GM18508 (cell line): ENCODE measurements around the gene SUN5.
"Not testable (repeated sequence)": the region's sequence is repeated elsewhere in the genome, so short reads cannot be mapped to it uniquely, and the experiment has no call there.

Source experiments
- ATAC-seq: cut with Tn5 transposase; IDR thresholded peaks from one replicate; pipeline ENCODE4 v1.9.1; 2021; ENCODE audit warnings: moderate number of reproducible peaks; ENCODE audit not compliant: insufficient read depth, unreplicated experiment

Gene SUN5

DNA sequence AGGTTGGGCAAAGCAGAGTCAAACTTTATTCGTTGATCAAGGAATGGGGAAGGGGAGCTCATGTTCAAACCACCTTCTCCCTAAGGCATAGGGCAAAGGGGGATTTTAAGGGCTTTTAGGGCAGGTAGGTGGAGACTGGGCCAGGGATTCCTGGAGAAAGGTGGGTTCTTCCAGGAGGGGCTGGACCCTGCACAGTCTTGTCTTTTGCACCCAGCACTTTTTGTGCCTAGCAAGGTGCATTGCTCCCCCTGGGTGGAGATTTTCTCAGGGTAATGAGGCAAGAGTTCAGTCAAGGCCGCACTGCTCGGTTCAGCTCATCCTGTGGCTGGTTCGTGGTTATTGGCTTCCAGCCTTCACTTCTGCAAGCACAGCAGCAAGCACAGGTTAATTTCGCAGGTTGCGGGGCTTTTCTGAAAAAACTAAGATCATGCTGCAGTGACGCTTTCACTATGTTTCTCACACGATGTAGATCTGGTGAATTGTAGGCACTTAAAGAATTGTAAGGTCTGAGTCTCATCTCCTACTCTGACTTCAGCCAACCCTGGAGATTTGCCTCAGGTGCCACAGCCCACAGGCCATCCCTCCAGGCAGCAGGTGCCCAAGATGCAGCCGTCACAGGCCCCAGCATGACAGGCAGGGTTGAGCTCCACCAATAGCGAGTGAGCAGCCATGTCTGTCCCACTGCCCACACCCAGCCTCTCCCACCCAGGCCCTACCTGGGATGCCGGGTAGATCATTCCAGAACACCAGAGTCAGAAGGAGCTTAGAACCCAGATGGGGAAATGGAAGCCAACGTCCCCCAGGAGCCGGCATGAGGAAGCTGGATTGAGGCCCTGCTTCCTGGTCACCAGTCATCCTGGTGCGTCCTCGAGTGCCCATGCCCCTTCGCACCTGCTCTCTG lies 37.1 kb downstream of the SUN5 start:
- no peak for ATAC-seq

DNA sequence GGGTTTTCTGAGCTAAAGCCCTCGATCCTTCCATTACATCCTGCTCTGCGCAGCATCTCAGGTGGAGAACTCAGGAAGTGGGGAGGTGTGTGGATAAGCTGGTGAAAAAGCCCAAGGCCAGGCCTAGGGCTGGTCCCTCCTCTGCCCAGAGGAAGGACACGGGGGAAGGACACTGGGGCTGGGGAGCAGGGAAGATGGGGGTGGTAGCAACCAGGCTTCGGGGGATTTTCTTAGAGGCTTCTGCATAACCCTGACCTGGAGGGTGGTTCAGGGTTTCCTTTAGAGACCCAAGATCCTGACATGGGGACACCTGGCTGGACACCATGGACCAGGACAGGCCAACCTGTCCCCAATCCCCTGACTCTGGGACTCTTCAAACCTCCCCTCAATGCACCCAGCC lies 37.9 kb downstream of the SUN5 start:
- no peak for ATAC-seq

GRCh38 chr20:32965581-32966373 lies 38.5 kb downstream of the SUN5 start:
- no peak for ATAC-seq

GRCh38 chr20:32965115-32965514 lies 39.1 kb downstream of the SUN5 start:
- ATAC-seq: no peak

GRCh38 chr20:32964575-32964974 lies 39.7 kb downstream of the SUN5 start:
- no peak for ATAC-seq

GRCh38 chr20:32963176-32963575 lies 41.1 kb downstream of the SUN5 start:
- ATAC-seq: no peak

DNA sequence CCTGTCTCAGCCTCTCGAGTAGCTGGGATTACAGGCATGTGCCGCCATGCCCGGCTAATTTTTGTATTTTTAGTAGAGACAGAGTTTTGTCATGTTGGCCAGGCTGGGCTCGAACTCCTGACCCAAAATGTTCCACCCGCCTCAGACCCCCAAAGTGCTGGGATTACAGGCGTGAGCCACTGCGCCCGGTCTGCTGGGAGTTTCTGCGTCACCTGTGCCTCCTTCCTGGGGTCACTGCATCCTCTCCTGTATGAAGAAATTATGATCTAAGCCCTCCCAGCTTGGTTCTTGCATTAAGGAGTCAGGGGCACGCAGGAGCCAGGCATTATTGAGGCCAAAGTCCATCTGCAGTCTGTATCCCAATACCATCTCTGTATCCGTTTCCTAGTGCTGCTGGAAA lies 41.6 kb downstream of the SUN5 start:
- ATAC-seq: not testable (repeated sequence)

DNA sequence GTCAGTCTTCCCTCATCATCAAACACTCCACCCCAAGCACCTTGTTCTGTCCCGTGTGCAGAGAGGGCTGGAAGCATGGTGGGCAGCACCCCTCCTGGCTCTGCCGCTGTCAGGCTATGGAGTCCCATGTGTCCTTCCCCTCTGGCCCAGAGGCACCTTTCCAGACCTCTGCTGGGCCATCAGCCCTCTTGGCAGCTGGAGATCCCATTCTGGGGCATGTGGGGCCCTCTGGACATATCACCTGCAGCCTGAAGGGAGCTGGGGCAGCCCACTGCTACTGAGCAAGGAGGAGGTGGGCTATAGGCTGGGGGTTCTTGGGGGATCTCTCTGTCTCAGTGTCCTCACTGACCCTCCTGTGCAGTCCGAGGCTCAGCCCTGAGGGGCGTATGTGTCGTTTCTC lies 42.2 kb downstream of the SUN5 start:
- ATAC-seq: no peak

- ATAC-seq: no peak
Observed at GRCh38 chr20:32960849-32961731, 43.1 kb downstream of the SUN5 start.

GRCh38 chr20:32960222-32960518 lies 44.1 kb downstream of the SUN5 start:
- no peak for ATAC-seq

DNA sequence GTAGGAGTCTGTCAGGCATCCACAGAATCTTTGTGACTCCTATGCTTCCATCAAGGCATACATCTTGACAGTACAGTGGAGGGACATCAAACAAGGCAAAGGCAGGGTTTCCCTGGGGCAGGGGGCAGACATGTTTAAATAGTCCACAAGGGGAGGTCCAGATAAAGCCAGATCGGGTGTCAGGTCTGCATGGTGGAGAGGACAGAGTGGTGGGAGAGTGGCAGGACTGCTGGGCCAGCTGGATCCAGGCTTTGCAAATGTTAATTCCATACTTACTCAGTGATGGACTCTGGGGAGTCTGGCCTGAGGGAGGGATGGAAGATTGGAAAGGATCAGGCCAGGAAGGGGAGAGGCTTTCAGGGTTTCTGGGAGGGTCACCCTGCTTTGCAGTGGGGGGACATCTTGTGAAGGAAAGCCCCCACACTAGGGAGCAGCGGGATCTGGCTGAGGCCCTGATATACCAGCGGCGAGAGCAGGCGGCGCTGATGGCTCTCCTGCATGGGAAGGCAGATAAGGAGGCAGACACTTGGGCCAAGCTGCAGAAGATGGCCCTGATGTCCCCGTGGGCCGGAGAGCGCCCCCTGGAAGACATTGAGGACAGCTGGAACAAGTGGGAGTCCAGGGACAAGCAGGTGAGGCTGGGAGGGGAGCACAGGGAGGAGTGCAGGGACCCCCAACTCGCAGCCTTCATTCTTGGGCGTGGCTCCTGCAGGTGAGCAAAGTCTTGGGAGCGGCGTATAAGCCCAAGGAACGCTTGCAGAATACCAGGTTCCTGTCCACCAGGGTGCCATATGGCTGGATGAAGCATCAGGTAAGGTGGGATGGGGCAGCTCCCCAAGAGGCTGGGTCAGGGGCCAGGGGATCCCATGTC lies 44.6 kb downstream of the SUN5 start:
- no peak for ATAC-seq

DNA sequence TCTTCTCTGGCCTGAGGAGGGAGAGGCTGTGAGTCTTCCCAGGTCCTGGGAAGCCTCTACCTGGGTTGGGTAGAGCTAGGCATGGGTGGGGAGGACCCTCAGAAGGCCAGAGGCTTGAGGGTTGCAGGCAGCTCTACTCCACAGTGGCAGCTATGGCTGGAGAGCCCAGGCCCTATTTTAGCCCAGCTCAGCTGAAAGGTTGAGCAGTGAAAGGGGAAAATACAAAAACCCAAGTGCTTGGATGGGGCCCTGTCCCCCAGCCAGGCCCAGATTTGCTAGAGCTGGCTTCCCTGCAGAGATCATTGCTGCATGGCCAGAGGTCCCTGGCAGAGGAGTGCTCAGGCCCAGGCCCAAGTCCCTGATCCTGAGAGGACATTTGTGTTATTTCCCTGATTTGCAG lies 45.7 kb downstream of the SUN5 start:
- no peak for ATAC-seq

DNA sequence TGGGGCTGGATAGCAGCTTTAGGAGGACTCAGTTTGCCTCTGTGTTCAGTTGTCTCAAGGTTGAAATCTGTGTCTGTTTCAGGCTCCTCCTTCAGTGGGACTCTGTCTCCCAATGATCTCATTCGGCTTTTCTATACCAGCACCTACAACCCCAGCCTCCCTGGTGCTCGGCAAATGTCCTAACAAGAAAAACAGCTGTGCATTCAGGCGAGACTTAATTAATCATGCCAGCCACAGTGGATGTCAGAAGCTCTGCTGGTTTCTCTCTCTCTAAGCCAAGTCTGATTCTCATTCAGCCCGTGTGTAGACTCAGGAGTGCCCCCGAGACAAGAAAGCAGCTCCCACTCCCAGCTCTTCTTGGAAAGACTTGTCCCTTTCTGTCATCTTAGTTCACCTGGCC lies 46.8 kb downstream of the SUN5 start:
- no peak for ATAC-seq

DNA sequence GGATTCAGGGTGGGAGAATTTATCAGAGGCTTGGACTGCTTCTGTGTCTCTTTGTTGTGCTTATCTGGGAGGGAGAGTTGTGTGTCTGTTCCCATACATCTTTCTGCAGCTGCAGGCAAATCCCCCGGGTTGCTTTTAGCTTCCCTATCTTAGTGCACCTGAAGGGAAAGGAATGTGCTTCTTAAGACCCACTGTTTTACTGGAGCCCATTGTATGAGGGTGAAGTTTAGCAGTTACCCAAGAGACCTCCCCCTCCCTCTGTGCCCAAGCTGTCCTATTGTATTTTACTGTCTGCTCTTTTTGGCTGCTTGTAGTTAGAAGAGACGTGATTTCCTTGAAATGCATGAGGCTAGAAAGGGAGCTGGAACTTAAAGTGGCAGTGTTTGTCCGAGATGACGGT lies 53.7 kb downstream of the SUN5 start:
- not testable (repeated sequence) for ATAC-seq

- no peak for ATAC-seq
Observed at GRCh38 chr20:32946629-32947028, 57.6 kb downstream of the SUN5 start.

DNA sequence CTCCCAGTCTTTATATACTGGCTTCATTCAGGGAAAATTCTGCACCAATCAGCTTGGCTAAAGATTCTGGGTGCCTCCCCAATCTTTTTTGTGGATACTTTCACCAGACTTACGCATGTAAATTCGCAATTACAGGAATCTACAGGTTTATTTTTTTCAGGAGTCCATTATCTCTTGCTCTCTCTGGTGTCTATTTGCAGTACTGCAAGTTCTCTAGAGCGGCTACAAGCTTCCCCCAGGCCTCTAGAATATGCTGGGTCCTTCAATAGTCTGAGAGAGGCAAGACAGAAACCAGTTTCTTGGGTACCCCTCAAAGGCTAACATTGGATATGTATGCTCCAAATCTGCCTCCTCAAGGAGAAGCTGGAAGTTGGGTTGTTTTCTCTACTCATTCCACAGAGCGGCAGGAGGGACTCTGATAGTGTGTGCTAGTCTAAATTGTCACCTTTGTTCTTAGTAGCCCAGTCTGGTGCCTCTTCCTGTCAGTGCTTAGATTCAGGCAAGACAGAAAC lies 58.5 kb downstream of the SUN5 start:
- ATAC-seq: no peak

- ATAC-seq: no peak
Observed at GRCh38 chr20:32943490-32944052, 60.7 kb downstream of the SUN5 start.

DNA sequence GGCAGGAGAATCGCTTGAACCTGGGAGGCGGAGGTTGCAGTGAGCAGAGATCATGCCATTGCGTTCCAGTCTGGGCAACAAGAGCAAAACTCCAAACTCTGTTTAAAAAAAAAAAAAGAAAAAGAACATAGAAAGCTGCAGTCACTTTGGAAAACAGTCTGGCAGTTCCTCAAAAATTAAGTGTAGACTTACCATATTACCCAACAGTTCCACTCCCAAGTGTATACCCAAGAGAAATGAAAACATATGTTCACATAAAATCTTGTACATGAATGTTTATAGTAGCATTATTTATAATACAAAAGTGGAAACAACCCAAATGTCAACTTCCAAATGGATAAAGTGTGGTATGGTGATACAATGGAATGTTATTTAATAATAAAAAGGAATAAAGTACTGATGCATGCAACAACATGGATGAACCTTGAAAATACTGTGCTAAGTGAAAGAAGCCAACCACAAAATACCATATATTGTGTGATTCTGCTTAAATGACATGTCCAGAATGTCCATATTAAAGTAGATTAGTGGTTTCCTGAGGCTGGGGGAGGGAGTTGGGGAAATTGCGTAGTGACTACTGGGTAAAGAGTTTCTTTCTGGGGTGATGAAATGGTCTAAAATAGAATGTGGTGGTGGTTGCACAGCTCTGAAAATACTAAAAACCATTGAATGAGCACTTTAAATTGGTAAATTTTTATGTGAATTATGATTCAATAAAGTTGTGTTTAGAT lies 62.9 kb downstream of the SUN5 start:
- ATAC-seq: no peak

DNA sequence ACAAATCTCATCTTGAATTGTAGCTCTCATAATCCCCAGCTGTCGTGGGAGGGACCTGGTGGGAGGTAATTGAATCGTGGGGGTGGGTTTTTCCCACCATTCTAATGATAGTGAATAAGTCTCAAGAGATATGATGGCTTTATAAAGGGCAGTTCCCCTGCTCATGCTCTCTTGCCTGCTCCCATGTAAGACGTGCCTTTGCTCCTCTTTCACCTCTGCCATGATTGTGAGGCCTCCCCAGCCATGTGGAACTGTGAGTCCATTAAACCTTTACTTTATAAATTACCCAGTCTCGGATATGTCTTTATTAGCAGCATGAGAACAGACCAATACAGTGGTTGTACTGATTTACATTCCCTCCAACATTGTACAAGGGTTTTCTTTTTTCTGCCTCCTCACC lies 69.7 kb downstream of the SUN5 start:
- ATAC-seq: no peak
